SJCRH30 (cell line): ENCODE data around the gene ZP1. TPM values are rescaled to one million over a fixed set of nuclear protein-coding genes. Genes with fewer than 3 reads are reported as not detected.
A peak's percentile ranks its signal among the peaks of the same experiment; 100 is the strongest.

ENCODE experiments used
- DNase-seq, 2 experiments: peaks; one replicate each; pipeline ENCODE4 v3.0.0-alpha.2; 2015 to 2020
- H3K27ac ChIP-seq: fragments of 250-450 bp; sonication (Bioruptor Pico); 2 replicates; pipeline ENCODE4 v1.5.1; 2020; ENCODE audit warnings: mild to moderate bottlenecking, moderate library complexity
- H3K27me3 ChIP-seq: fragments of 250-450 bp; sonication (Bioruptor Pico); 2 replicates; pipeline ENCODE4 v1.5.1; 2020; ENCODE audit warnings: mild to moderate bottlenecking, moderate library complexity
- H3K36me3 ChIP-seq: fragments of 250-450 bp; sonication (Bioruptor Pico); 2 replicates; pipeline ENCODE4 v1.5.1; 2020; ENCODE audit warnings: mild to moderate bottlenecking, moderate library complexity
- H3K4me1 ChIP-seq: fragments of 250-450 bp; sonication (Bioruptor Pico); 2 replicates; pipeline ENCODE4 v1.5.1; 2020; ENCODE audit warnings: mild to moderate bottlenecking, moderate library complexity
- H3K4me3 ChIP-seq: fragments of 250-450 bp; sonication (Bioruptor Pico); 2 replicates; pipeline ENCODE4 v1.5.1; 2020; ENCODE audit warnings: mild to moderate bottlenecking, moderate library complexity
- H3K9me3 ChIP-seq: fragments of 250-450 bp; sonication (Bioruptor Pico); replicated peaks from 2 replicates; pipeline ENCODE4 v1.5.1; 2020; ENCODE audit warnings: mild to moderate bottlenecking, moderate library complexity
- total RNA-seq: library from RNA; depleted of rRNA; stranded (reverse); fragments of >200 nt; shearing (Covaris generic); gene quantifications from 2 replicates; pipeline ENCODE4 v1.2.3, GENCODE V29; 2014

ZP1 gene
- total RNA-seq, 1 experiment from 2014 or later: not detected

DNA sequence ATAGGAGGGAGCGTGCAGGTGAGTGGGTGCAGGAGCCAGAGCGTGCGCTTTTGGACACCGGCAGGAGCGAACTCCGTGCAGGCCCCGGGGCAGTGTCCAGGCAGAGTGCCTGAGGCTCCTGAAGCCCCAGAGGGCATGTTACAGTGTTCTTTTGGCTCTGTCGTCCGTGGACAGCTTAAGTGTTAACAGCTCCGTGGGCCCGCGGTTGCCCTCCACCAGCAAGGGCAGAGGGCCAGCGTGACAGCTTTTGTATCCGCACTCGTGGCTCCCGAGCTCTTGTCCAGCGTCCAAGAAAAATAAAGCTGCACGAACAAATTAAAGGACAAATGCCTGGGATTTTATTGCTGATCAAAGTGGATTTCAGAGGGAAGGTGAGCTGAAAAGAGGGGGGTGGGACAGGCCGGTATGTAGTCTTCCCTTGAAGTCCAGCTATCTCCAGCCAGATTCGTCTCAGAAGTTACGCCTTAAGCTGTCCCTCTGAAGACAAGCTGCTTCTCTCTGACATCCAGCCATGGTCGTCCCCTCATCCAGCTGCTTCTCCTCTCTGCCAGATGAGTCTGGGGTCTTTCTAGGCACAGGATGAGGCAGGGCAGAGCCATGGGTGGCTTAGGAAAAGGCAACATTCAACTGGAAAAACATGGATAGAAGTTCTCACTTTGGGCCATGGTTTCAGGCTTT lies 45.6 kb downstream of the ZP1 start:
- peak overlapping the region; percentile 90 for H3K27ac ChIP-seq
- H3K4me3 ChIP-seq: peak overlapping the region; percentile 68
- H3K36me3 ChIP-seq: no peaks in the 10 kb centered on the region
- peak; percentile 11 to 25 for DNase-seq
- peaks cover 12% of the 10 kb centered on the region for H3K4me1 ChIP-seq
- H3K27me3 ChIP-seq: no peaks in the 10 kb centered on the region
- H3K9me3 ChIP-seq: no peaks in the 10 kb centered on the region

DNA sequence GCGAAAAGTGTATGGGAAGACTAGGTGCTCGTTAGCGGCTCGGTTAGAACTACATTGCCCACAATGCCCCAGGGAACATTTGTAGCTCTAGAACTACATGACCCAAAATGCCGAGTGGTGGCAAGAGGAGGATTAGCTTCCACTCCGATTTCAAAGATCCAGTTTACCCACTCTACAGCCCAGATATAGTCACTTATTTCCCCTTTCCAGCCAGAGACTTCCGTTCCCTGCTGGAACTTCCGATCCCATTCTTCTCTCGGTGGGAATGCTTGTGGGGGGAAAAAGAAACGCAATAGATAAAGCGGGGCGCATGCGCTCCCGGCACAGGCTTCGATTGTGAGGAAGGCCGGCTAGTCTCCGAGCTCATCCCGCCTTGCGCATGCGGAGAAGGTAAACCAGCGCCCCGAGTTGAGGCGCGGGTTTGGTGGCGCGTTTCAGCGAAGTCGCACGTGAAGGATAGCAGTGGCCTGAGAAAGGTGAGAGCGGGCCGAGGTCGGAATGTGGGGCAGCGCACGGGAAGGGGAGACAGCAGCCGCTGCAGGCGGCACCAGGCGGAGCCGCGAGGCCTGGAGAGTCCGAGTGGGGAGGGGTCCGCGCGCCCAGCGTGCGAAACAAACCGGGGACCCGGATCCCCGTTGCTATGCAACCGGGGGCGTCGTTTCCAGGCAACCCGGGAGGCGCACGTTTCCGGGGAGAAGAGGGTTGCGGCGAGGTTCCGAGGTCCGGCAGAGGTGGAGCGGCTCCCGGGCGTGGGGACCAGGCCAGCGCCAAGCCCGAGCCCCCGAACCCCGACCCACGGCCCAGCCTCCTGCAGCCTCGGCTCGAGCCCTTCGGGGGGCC lies 46.7 kb downstream of the ZP1 start, which contains the start of gene TMEM109:
Gene TMEM109 (plus strand): TSS at position 366 of the 840 bp plus-strand sequence. CDS start 5,536 bp downstream, outside the sequence.
- peak; percentile 90 to 95 for DNase-seq
- peak within 1 kb of the TSS; percentile 68 for H3K4me3 ChIP-seq
- no peaks in the 10 kb centered on the region for H3K36me3 ChIP-seq
- H3K4me1 ChIP-seq: peaks cover 12% of the 10 kb centered on the region
- H3K27ac ChIP-seq: peak within 1 kb of the TSS; percentile 90
- no peaks in the 10 kb centered on the region for H3K9me3 ChIP-seq
- no peaks in the 10 kb centered on the region for H3K27me3 ChIP-seq

DNA sequence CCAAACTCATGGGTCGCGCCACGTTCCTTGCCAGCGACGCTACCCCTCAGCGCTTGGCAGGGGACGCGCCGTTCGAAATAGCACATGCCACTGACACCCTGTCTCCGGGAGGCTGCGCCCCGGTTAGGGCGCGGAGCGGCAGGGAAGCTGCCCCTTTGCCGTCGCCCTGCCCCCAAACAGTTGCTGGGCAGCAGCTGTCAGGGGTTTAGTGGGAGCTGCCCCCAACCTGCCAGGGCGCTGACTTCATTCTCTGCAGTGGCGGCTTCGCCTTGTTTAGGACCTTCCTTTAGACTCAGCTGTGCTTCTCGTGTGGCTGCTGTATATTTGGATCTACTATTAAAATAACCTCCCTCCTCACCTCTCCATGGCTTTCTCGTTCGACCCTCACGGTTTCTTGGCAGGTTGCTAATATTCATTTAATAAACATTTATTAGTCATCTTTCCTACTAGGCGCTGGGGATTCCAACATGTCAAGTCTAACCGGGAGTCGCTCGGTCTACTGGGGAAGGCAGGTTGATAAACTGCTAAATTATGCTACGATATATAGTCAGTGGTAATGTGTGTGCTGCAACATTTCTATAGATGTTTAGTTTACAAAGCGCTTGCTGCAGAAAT lies 47.4 kb downstream of the ZP1 start:
- Histone ChIP-seq H3K36me3 (peaks cover 5% of the 10 kb centered on the region; the same call in 1 of the 2 replicates), H3K27ac (peak overlapping the region; percentile 90), H3K4me3 (peak overlapping the region; percentile 68), H3K9me3 (no peaks in the 10 kb centered on the region), H3K4me1 (peaks cover 12% of the 10 kb centered on the region), H3K27me3 (no peaks in the 10 kb centered on the region)
- peak; percentile 86 to 88 for DNase-seq

DNA sequence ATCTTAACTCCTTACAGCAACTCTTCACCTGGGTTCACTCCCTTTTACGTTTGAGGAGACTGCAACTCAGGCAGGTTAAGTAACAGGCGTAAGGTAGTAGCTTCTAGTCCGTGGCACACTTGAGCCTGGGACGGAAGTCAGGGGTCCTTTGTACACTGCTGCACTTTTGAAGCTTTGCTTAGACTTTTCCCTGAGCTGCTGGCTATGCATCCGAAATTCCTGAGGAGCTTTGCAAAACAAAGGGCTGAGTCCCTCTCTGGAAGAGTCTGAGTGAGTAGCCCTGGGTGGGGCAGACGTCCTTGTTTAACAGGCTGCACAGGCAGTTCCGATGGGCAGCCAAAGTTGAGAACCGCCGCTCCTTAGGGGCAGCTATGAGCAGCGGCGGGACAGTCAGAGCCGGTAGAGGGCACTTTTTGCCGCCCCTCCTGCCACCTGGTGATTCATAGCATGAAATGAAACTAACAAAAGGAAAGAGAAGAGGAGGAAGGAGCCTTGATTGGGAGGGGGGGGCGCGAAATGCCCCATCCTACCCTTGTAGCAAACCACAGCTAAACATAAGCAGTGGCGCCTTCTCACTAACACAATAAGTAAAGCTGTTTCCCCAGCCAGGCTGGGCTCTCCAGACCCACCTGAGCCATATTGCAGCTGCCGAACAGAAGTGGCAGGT lies 48.0 kb downstream of the ZP1 start:
- Histone ChIP-seq H3K27me3 (no peaks in the 10 kb centered on the region), H3K4me3 (peak overlapping the region; percentile 68), H3K36me3 (peaks cover 11% of the 10 kb centered on the region; the same call in 1 of the 2 replicates), H3K27ac (peak overlapping the region; percentile 90), H3K4me1 (peaks cover 12% of the 10 kb centered on the region), H3K9me3 (no peaks in the 10 kb centered on the region)
- peak; percentile 37 to 50 for DNase-seq

DNA sequence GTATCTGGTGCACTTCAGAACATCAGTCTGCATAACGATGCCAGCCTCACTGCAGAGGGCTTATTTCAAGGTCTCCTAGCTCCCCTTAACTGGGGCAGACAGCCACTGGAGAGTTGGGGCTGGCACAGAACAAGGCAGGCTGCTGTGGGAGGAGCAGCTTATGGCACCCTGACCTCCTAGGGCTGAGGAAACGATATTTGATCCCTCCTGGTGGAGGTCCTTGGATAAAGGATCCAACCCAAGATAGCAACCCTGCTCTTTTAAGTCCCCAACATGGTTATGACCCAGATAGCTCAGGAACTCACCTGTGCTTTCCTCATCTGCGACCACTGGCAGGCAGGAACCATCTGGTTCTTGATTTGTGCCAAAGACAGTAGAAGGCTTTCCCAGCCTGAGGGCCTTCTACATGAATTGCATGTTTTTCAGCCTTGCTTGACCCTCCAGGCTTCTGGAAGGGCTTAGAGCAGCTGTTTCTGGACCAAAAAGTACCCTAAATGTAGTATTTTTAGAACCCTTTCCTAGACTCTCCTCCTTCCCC lies 49.4 kb downstream of the ZP1 start:
- Histone ChIP-seq H3K4me1 (peaks cover 12% of the 10 kb centered on the region), H3K36me3 (peaks cover 13% of the 10 kb centered on the region; the same call in 1 of the 2 replicates), H3K27me3 (no peaks in the 10 kb centered on the region), H3K9me3 (no peaks in the 10 kb centered on the region), H3K27ac (no peak overlapping the region), H3K4me3 (no peak overlapping the region)
- no peak for DNase-seq

DNA sequence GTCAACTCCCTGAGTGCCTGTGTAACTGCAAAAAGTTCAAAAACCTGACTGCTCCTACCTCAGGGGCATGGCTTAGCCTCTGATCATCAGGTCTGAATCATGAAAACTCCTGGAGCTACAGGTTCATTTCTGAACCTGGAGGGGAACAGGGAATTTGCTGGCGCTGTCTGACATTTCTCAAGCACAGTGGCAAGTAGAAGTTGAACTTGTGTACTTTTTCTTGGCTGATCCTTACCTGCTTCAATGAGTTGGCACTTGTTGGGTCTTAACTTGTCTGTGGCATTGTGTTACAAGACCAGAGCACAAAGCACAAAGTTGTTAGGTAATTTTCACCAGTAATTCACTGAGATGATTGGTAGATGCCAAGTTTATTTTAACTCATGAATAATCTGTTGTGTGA lies 49.9 kb downstream of the ZP1 start:
- Histone ChIP-seq H3K4me3 (no peak overlapping the region), H3K27ac (no peak overlapping the region), H3K27me3 (no peaks in the 10 kb centered on the region), H3K36me3 (peaks cover 14% of the 10 kb centered on the region; the same call in 1 of the 2 replicates), H3K4me1 (peaks cover 9% of the 10 kb centered on the region), H3K9me3 (no peaks in the 10 kb centered on the region)
- no peak for DNase-seq

DNA sequence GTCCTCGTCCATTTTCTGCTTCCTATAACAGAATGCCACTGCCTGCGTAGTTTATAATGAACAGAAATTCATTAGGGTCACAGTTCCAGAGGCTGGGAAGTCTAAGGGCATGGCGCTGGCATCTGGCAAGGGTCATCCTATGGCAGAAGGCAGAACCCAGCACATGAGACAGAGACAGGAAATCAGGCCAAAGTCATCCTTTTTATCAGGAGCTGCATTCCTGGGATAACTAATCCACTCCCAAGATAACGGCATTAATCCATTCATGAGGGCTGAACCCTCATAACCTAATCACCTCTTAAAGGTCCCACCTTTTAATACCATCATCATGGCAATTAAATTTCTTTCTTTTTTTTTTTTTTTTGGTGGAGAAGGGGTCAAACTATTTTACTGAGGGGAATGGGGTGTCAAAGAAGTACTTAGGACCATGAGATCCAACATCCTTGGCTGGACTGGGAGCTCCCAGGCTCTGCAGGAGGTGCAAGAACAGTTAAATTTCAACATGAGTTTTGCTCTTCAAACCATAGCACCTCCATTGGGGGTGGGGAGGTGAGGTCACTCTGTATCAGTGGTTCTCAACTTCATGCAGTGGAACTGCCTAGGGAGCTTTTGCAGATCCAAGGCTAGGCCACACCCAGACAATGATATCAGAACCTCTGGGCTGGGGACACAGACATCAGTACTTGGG lies 51.1 kb downstream of the ZP1 start:
- H3K9me3 ChIP-seq: no peaks in the 10 kb centered on the region

DNA sequence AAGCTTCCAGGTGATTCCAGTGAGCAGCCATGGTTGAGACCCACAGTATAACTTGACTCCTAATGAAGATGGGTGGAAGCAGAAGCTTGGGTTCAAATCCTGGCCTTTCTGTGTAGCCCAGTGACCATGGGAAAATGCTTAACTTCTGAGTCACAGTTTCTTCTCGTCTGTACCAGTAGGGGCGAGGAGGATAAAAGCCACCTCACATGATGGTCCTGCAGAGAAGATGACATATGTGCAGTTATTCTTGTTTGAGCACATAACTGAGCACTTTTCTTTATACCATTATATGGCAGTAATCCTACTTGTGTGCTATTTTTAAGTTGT lies 51.6 kb downstream of the ZP1 start:
- no peak overlapping the region for H3K27ac ChIP-seq
- no peaks in the 10 kb centered on the region for H3K9me3 ChIP-seq
- H3K36me3 ChIP-seq: peaks cover 16% of the 10 kb centered on the region; the same call in 1 of the 2 replicates
- no peak overlapping the region for H3K4me3 ChIP-seq
- H3K4me1 ChIP-seq: peaks cover 10% of the 10 kb centered on the region
- DNase-seq: no peak
- H3K27me3 ChIP-seq: no peaks in the 10 kb centered on the region

More for the DNA sequence above, 51.1 kb downstream of the ZP1 start:
- no peak for DNase-seq
- no peak overlapping the region for H3K27ac ChIP-seq
- no peaks in the 10 kb centered on the region for H3K27me3 ChIP-seq
- H3K36me3 ChIP-seq: peaks cover 16% of the 10 kb centered on the region; the same call in 1 of the 2 replicates
- H3K4me1 ChIP-seq: peaks cover 9% of the 10 kb centered on the region
- H3K4me3 ChIP-seq: no peak overlapping the region

DNA sequence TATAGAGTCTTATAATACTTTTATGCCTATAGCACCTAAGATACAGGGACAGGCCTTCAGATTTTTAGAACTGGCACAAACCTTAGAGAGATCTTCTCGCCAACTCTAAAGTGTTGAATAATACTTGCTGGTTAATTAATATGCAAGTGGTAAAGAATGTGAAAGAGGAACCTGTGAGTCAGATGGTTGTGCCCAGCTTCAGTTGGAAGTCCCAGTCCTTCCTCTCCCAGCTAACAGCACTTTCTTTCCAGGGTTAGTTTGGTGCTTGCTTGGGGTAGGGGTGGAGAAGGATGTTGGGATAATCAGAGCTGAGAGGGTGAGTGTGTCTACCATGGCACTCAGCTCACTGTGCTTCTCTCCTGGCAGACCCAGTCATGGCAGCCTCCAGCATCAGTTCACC lies 52.0 kb downstream of the ZP1 start:
- no peaks in the 10 kb centered on the region for H3K27me3 ChIP-seq
- H3K36me3 ChIP-seq: peaks cover 16% of the 10 kb centered on the region; the same call in 1 of the 2 replicates
- peaks cover 13% of the 10 kb centered on the region for H3K4me1 ChIP-seq
- no peak overlapping the region for H3K4me3 ChIP-seq
- H3K27ac ChIP-seq: no peak overlapping the region
- no peak for DNase-seq
- no peaks in the 10 kb centered on the region for H3K9me3 ChIP-seq

DNA sequence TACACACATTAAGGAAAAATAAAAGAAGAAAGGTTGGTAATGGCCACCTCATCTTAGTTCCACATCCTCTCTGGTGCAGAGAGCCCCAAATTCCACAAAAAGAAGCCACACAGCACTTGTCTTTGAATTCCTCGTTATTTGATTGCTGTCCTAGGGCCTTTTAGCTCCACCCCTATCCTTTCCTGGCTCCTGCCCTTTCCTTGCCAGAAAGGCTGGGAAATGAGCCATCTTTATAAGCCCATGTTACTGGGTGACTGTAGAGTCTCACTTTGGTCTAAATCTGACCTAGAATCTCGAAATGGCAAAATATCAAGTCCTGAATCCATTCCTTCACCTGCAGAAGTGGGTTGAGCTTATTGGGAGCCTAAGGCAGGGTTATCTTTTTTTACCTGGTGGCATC lies 52.6 kb downstream of the ZP1 start:
- Histone ChIP-seq H3K9me3 (no peaks in the 10 kb centered on the region), H3K4me3 (no peak overlapping the region), H3K4me1 (peaks cover 13% of the 10 kb centered on the region), H3K36me3 (peaks cover 16% of the 10 kb centered on the region; the same call in 1 of the 2 replicates), H3K27ac (no peak overlapping the region), H3K27me3 (no peaks in the 10 kb centered on the region)
- no peak for DNase-seq

DNA sequence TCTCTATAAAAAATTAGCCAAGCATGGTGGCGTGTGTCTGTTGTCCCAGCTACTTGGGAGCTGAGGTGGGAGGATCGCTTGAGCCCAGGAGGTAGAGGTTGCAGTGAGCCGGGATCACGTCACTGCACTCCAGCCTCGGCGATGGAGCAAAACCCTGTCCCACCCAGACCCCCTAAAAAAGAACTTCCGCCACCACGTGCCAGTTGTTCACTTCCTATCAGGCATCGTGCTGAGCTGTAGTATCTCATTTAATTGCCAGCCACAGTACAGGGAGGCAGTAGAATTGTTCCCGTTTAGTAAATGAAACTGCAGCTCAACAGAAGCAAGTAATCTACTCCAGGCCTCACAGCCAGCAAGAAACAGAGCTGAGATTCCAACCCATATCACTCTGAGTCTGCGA lies 53.9 kb downstream of the ZP1 start:
- peaks cover 16% of the 10 kb centered on the region; the same call in 1 of the 2 replicates for H3K36me3 ChIP-seq
- H3K27ac ChIP-seq: no peak overlapping the region
- no peaks in the 10 kb centered on the region for H3K9me3 ChIP-seq

DNA sequence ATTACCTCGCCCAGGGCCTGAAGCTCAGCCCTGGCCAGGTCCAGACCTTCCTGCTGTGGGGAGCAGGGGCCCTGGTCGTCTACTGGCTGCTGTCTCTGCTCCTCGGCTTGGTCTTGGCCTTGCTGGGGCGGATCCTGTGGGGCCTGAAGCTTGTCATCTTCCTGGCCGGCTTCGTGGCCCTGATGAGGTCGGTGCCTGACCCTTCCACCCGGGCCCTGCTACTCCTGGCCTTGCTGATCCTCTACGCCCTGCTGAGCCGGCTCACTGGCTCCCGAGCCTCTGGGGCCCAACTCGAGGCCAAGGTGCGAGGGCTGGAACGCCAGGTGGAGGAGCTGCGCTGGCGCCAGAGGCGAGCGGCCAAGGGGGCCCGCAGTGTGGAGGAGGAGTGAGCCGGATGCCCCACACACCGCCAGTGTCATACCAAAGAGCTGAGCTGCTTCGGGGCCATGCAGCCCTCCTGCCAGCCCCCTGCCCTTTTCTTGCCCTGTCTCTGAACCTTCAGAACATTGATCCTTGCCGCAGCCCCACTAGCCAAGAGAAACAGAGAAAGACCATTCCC lies 54.5 kb downstream of the ZP1 start:
- no peaks in the 10 kb centered on the region for H3K9me3 ChIP-seq
- no peak for DNase-seq
- peaks cover 16% of the 10 kb centered on the region; the same call in 1 of the 2 replicates for H3K36me3 ChIP-seq
- H3K4me1 ChIP-seq: peaks cover 11% of the 10 kb centered on the region; the same call in 1 of the 2 replicates
- H3K4me3 ChIP-seq: no peak overlapping the region
- no peak overlapping the region for H3K27ac ChIP-seq
- H3K27me3 ChIP-seq: no peaks in the 10 kb centered on the region

More for the DNA sequence above, 53.9 kb downstream of the ZP1 start:
- no peak overlapping the region for H3K4me3 ChIP-seq
- H3K27me3 ChIP-seq: no peaks in the 10 kb centered on the region
- H3K4me1 ChIP-seq: peaks cover 15% of the 10 kb centered on the region
- DNase-seq: no peak

DNA sequence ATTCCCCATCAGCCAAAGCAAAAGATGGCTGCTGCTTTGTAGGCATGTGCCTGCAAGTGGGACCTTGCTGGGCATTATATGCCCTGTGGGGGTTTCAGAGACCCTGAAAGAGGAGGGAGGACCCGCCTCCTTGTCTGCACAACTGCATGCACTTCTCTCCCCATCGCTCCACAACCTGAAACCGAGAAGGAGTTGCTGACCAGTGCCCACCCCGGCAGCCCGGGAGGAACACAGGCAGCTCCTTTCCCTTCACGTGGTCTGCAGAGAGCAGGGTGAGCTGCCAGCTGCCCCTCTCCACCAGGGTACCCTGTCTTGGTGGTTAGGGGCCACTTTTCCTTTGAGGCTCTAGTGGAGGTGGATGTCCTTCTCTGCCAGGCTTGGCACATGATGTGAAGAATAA lies 55.6 kb downstream of the ZP1 start:
- DNase-seq: no peak
- no peak overlapping the region for H3K27ac ChIP-seq

More for the DNA sequence above, 55.6 kb downstream of the ZP1 start:
- Histone ChIP-seq H3K4me1 (peaks cover 11% of the 10 kb centered on the region; the same call in 1 of the 2 replicates), H3K4me3 (no peak overlapping the region), H3K9me3 (no peaks in the 10 kb centered on the region), H3K36me3 (peaks cover 16% of the 10 kb centered on the region; the same call in 1 of the 2 replicates), H3K27me3 (no peaks in the 10 kb centered on the region)
